GM12878 (cell line): ENCODE results near the gene CIRBP. TPM values are rescaled to one million over a fixed set of nuclear protein-coding genes. Genes with fewer than 3 reads are reported as not detected.

Experiments used
- ATAC-seq: fragments of 200-7000 bp; cut with Tn5 transposase; 3 replicates; pipeline ENCODE4 v1.9.1; 2020; ENCODE audit warnings: mild to moderate bottlenecking, moderate library complexity
- BruUV-seq: library from RNA; stranded (reverse); fragments of 400-500 nt; replicated peaks from 2 replicates; lab custom pipeline; 2021; lab: Mats Ljungman, UMichigan
- CTCF ChIA-PET: fragments of 300-600 bp; sonication (Branson Sonifier 250); formaldehyde crosslinking; extraction: SDS; loops from one replicate; lab custom pipeline; 2021; ENCODE audit warnings: inconsistent platforms; lab: Yijun Ruan, JAX
- POLR2A ChIA-PET: fragments of 350-600 bp; formaldehyde crosslinking; extraction: SDS; loops from one replicate; lab custom pipeline; 2021; ENCODE audit warnings: inconsistent platforms; lab: Charles Lee
- RAD21 ChIA-PET: fragments of 300-600 bp; sonication (Branson Sonifier 250); formaldehyde crosslinking; loops from one replicate; lab custom pipeline; 2023; ENCODE audit warnings: antibody characterized with exemption; ENCODE audit not compliant: unreplicated experiment; lab: Charles Lee
- SMC1A ChIA-PET: fragments of 300-600 bp; sonication (Branson Sonifier 250); formaldehyde crosslinking; loops from one replicate; lab custom pipeline; 2023; ENCODE audit not compliant: unreplicated experiment, uncharacterized antibody; lab: Charles Lee
- DNase-seq: peaks from one replicate; pipeline ENCODE4 v3.0.0-alpha.2; 2011; ENCODE audit warnings: low read depth, low spot score
- FAIRE-seq: peaks from 3 replicates; lab custom pipeline; 2011; peaks lifted over from hg19 to GRCh38; lab: Jason Lieb, UNC
- H2AFZ ChIP-seq: 2 replicates; pipeline ENCODE4 v1.6.0; 2011; ENCODE audit warnings: low read depth, low read length, control low read depth; ENCODE audit not compliant: control insufficient read depth
- H3K27ac ChIP-seq: 2 replicates; pipeline ENCODE4 v1.5.1; 2011; ENCODE audit warnings: control low read depth; ENCODE audit not compliant: control insufficient read depth, insufficient read depth
- H3K27me3 ChIP-seq, 2 experiments: replicated peaks in 1 of 2; 2 replicates each; pipeline versions ENCODE4 v1.6.0 to v1.6.1; 2011; ENCODE audit warnings: low read length in 1 of 2; ENCODE audit not compliant: control insufficient read depth in 2 of 2, insufficient read depth in 2 of 2
- H3K36me3 ChIP-seq, 2 experiments: 2 replicates each; pipeline ENCODE4 v1.5.1; 2011; ENCODE audit warnings: low read length in 1 of 2; ENCODE audit not compliant: control insufficient read depth in 2 of 2, insufficient read depth in 2 of 2
- H3K4me1 ChIP-seq: 2 replicates; pipeline ENCODE4 v1.6.1; 2011; ENCODE audit warnings: mild to moderate bottlenecking, low read length, moderate library complexity, mixed read lengths; ENCODE audit not compliant: control insufficient read depth, insufficient read depth
- H3K4me2 ChIP-seq: 2 replicates; pipeline ENCODE4 v1.6.0; 2011; ENCODE audit warnings: control low read depth; ENCODE audit not compliant: control insufficient read depth, insufficient read depth
- H3K4me3 ChIP-seq: fragments of 200-600 bp; sonication (generic); 2 replicates; pipeline ENCODE4 v1.5.1; 2016
- H3K79me2 ChIP-seq: 2 replicates; pipeline ENCODE4 v1.6.0; 2011; ENCODE audit warnings: low read length; ENCODE audit not compliant: control insufficient read depth, insufficient read depth
- H3K9ac ChIP-seq: 2 replicates; pipeline ENCODE4 v1.8.0; 2011; ENCODE audit warnings: low read length, control low read depth, mixed read lengths; ENCODE audit not compliant: control insufficient read depth, insufficient read depth
- H3K9me3 ChIP-seq: replicated peaks from 3 replicates; pipeline ENCODE4 v1.5.1; 2011; ENCODE audit warnings: mild to moderate bottlenecking, low read length; ENCODE audit not compliant: control insufficient read depth, insufficient read depth
- H4K20me1 ChIP-seq: 2 replicates; pipeline ENCODE4 v1.6.0; 2011; ENCODE audit not compliant: control insufficient read depth, insufficient read depth
- ATF7 ChIP-seq: fragments of 450-650 bp; IDR thresholded peaks from 2 replicates; pipeline ENCODE4 v1.6.1; 2016; ENCODE audit warnings: low read depth, mild to moderate bottlenecking
- BCL11A ChIP-seq: IDR thresholded peaks from 2 replicates; pipeline ENCODE4 v1.6.1; 2011; ENCODE audit warnings: low read depth, low read length
- DPF2 ChIP-seq: fragments of 450-650 bp; IDR thresholded peaks from 2 replicates; pipeline ENCODE4 v1.6.1; 2017; ENCODE audit warnings: mild to moderate bottlenecking
- EGR1 ChIP-seq, 2 experiments: IDR thresholded peaks; 1 replicate in 1 of 2; 2 replicates in 1 of 2; pipeline ENCODE4 v1.6.1; 2011 to 2012; ENCODE audit warnings: low read depth in 2 of 2, low read length in 2 of 2, borderline replicate concordance in 1 of 2, mild to moderate bottlenecking in 1 of 2, moderate library complexity in 1 of 2
- FOXK2 ChIP-seq: fragments of 450-650 bp; IDR thresholded peaks from 2 replicates; pipeline ENCODE4 v1.6.1; 2017; ENCODE audit warnings: mild to moderate bottlenecking, moderate library complexity
- HSF1 ChIP-seq: fragments of 150-350 bp; IDR thresholded peaks from 2 replicates; pipeline ENCODE4 v1.6.1; 2014; ENCODE audit warnings: mild to moderate bottlenecking, low read depth, low read length
- MEF2B ChIP-seq: fragments of 450-650 bp; IDR thresholded peaks from 2 replicates; pipeline ENCODE4 v1.6.1; 2018; ENCODE audit warnings: mild to moderate bottlenecking, moderate library complexity; ENCODE audit not compliant: partially characterized antibody, poor library complexity, severe bottlenecking
- NKRF ChIP-seq: fragments of 450-650 bp; conservative IDR thresholded peaks from 2 replicates; pipeline ENCODE4 v1.6.1; 2017; ENCODE audit warnings: mild to moderate bottlenecking, moderate library complexity
- NR2C1 ChIP-seq: fragments of 450-650 bp; IDR thresholded peaks from 2 replicates; pipeline ENCODE4 v1.6.1; 2017; ENCODE audit warnings: antibody characterized with exemption, mild to moderate bottlenecking, moderate library complexity
- NR2F1 ChIP-seq: fragments of 450-650 bp; conservative IDR thresholded peaks from 2 replicates; pipeline ENCODE4 v1.6.1; 2017; ENCODE audit warnings: mild to moderate bottlenecking
- RB1 ChIP-seq: fragments of 450-650 bp; formaldehyde crosslinking; IDR thresholded peaks from 2 replicates; pipeline ENCODE4 v1.6.1; 2017; ENCODE audit warnings: mild to moderate bottlenecking, borderline replicate concordance
- RBBP5 ChIP-seq: fragments of 200-600 bp; sonication (generic); conservative IDR thresholded peaks from 2 replicates; pipeline ENCODE4 v1.6.1; 2016
- RFX5 ChIP-seq: IDR thresholded peaks from 2 replicates; pipeline ENCODE4 v1.6.1; 2011; ENCODE audit warnings: low read depth, low read length, improper control_type of control experiment
- ZBED1 ChIP-seq: IDR thresholded peaks from 2 replicates; pipeline ENCODE4 v1.6.1; 2016; ENCODE audit warnings: borderline replicate concordance
- ZBTB40 ChIP-seq: fragments of 450-650 bp; IDR thresholded peaks from 2 replicates; pipeline ENCODE4 v1.6.1; 2016; ENCODE audit warnings: mild to moderate bottlenecking, moderate library complexity, borderline replicate concordance
- WGBS: methylation state at CpG from one replicate; pipeline ENCODE4 v1.1.6; 2016; ENCODE audit warnings: low lambda C conversion rate; ENCODE audit not compliant: insufficient replicate concordance, insufficient coverage; ENCODE audit errors: missing lambda C conversion rate; 5-methylcytosine and 5-hydroxymethylcytosine counted together
- in situ Hi-C: fragments of 300-500 bp; cut with MboI; formaldehyde crosslinking; loops from 9 replicates; pipeline ENCODE4 v1.14.3; 2018; ENCODE audit warnings: mixed read lengths
- intact Hi-C: fragments of 100-400 bp; cut with micrococcal nuclease; formaldehyde crosslinking; loops from one replicate; pipeline ENCODE4 v1.14.2; 2022; ENCODE audit not compliant: unreplicated experiment
- polyA plus RNA-seq, 11 experiments: library from polyadenylated mRNA; depleted of rRNA in 4 of 11; unstranded in 6 of 11; stranded (reverse) in 5 of 11; fragments of >200 nt; fragmentation: Nextera tagmentation in 4 of 11; fragmentation: Illumina TruSeq in 1 of 11; extraction: Ambion mirVana in 4 of 11; extraction: Trizol in 1 of 11; gene quantifications; 1 replicate in 1 of 11; 2 replicates in 10 of 11; pipeline versions ENCODE4 v1.2.1 to v1.2.3, GENCODE V29; 2011 to 2016; ENCODE audit warnings: inconsistent platforms in 2 of 11, missing spikeins in 2 of 11, low read depth in 1 of 11
- total RNA-seq, 4 experiments: library from RNA; depleted of rRNA in 3 of 4; stranded (reverse); fragments of >200 nt in 3 of 4; fragmentation: Illumina TruSeq in 1 of 4; extraction: Trizol in 1 of 4; gene quantifications; 2 replicates each; pipeline versions ENCODE4 v1.2.1 to v1.2.3, GENCODE V29; 2013 to 2021

Gene CIRBP
- total and polyA plus RNA-seq, 10 of the 15 experiments (the other 5 are each of a cell fraction or from before 2014, with no cell fraction given): 27.6 to 335 (median 229) TPM

- peaks cover 55% of the 10 kb centered on the region for H3K79me2 ChIP-seq
- H3K9ac ChIP-seq: peak overlapping the region; percentile 86
- H2AFZ ChIP-seq: no peak overlapping the region
- H3K4me1 ChIP-seq: peaks cover 10% of the 10 kb centered on the region
- H3K9me3 ChIP-seq: no peaks in the 10 kb centered on the region
- ATAC-seq (no peak), FAIRE-seq (no peak), DNase-seq (no peak)
- SMC1A ChIA-PET: no interaction called here
- H4K20me1 ChIP-seq: no peaks in the 10 kb centered on the region
- WGBS: 2% methylated on average over 19 of the region's 90 CpGs
- BruUV-seq: no TSS peak
- H3K36me3 ChIP-seq: peaks cover 11 to 18% of the 10 kb centered on the region in 2 experiments; a peak in 3 of 4 replicates
- no peaks in the 10 kb centered on the region for H3K27me3 ChIP-seq
- intact Hi-C loops (no loop called here), in situ Hi-C loops (no loop called here)
- POLR2A ChIA-PET: interaction anchor here (1.0 to 2.2 kb wide), 3 partner anchors 12 to 18 kb away, joined by 5 to 8 read pairs (median 8); partner anchors contain the start of gene CIRBP
- CTCF ChIA-PET: interaction anchor here (1.3 kb wide), 1 partner anchor 16 kb away, joined by 9 read pairs; no protein-coding TSS in a partner anchor
- peak overlapping the region; percentile 53 for H3K4me2 ChIP-seq
- peak overlapping the region; percentile 72 for H3K27ac ChIP-seq
- H3K4me3 ChIP-seq: peak overlapping the region; percentile 91
- RAD21 ChIA-PET: interaction anchor here (1.0 kb wide), 1 partner anchor 16 kb away, joined by 3 read pairs; no protein-coding TSS in a partner anchor
- TF ChIP-seq BCL11A (no peak), EGR1 (IDR thresholded peaks at IDR 0.05; ENCODE audit: borderline replicate concordance in 1 of 2, low read depth in 2 of 2, low read length in 2 of 2) (peak in 1 of 2 experiments; percentile 42; a peak in 1 of 3 replicates), RB1 (no peak; the same call in 1 of the 2 replicates), ZBTB40 (no peak), NKRF (peak; percentile 84), NR2C1 (0 out of 2 replicates have a peak, but pooled peaks have one; percentile 29), HSF1 (no peak), RBBP5 (no peak), MEF2B (peak; percentile 46), DPF2 (peak; percentile 70), FOXK2 (no peak), RFX5 (no peak), NR2F1 (peak; percentile 70), ATF7 (no peak), ZBED1 (no peak)
Observed at GRCh38 chr19:1250437-1251260, 18.5 kb upstream of the CIRBP start.
